Colonic mucosa (tissue), 4 donors: ENCODE measurements around the gene NR3C2. TPM values are rescaled to one million over a fixed set of nuclear protein-coding genes. Genes with fewer than 3 reads are reported as not detected.
"Not testable (repeated sequence)": the region's sequence is repeated elsewhere in the genome, so short reads cannot be mapped to it uniquely, and the experiment has no call there.

Source experiments
- DNase-seq: peaks from one replicate; pipeline ENCODE4 v3.0.0-alpha.2; 2020
- H3K27ac ChIP-seq: fragments of 200-600 bp; one replicate; pipeline ENCODE4 v1.8.0; 2021
- H3K27me3 ChIP-seq: fragments of 200-600 bp; one replicate; pipeline ENCODE4 v1.8.0; 2021
- H3K36me3 ChIP-seq: fragments of 200-600 bp; one replicate; pipeline ENCODE4 v1.8.0; 2021
- H3K4me1 ChIP-seq: fragments of 200-600 bp; one replicate; pipeline ENCODE4 v1.8.0; 2021; ENCODE audit warnings: mild to moderate bottlenecking
- H3K4me3 ChIP-seq: fragments of 200-600 bp; one replicate; pipeline ENCODE4 v1.8.0; 2021
- H3K9ac ChIP-seq, 2 donors: one replicate each; pipeline ENCODE4 v1.7.0; 2013; ENCODE audit warnings: control low read depth in 2 of 2, low read depth in 2 of 2, low read length in 2 of 2
- H3K9me3 ChIP-seq: fragments of 200-600 bp; one replicate; pipeline ENCODE4 v1.8.0; 2021
- CTCF ChIP-seq: fragments of 200-600 bp; IDR thresholded peaks from one replicate; pipeline ENCODE4 v1.8.0; 2022; ENCODE audit warnings: antibody characterized with exemption, mild to moderate bottlenecking
- intact Hi-C: fragments of 100-400 bp; cut with DNase I; formaldehyde crosslinking; loops from one replicate; pipeline ENCODE4 v1.14.1; 2022
- total RNA-seq, 2 donors: library from RNA; stranded (reverse); fragmentation: NEBNext Ultra II Directional in 1 of 2; extraction: Animal tissue kit (Norgen Biotek cat#: 25700) in 1 of 2; gene quantifications; one replicate each; pipeline ENCODE4 v1.2.1, GENCODE V29; 2021
- donor health status: healthy.
- donor health status: DM: no; HTN: no; CAD: no.
- donor health status: DM: no; HTN: no; CAD: no.

The NR3C2 gene
- total RNA-seq, 2 donors from 2014 or later = 74.8 to 96.0 TPM

GRCh38 chr4:148203056-148203898 is 238.9 kb downstream of the NR3C2 start:
- no peaks in the 10 kb centered on the region for H3K4me1 ChIP-seq
- DNase-seq = peak; percentile 34
- H3K9me3 ChIP-seq = no peaks in the 10 kb centered on the region
- H3K27ac ChIP-seq = peak overlapping the region; percentile 5
- H3K9ac ChIP-seq = no peak overlapping the region
- H3K27me3 ChIP-seq = no peaks in the 10 kb centered on the region
- H3K36me3 ChIP-seq = no peaks in the 10 kb centered on the region
- H3K4me3 ChIP-seq = no peak overlapping the region
- intact Hi-C loops = no loop called here
- no peak for TF ChIP-seq CTCF

- Histone ChIP-seq H3K9me3 (no peaks in the 10 kb centered on the region), H3K27me3 (no peaks in the 10 kb centered on the region), H3K27ac (no peak overlapping the region), H3K36me3 (no peaks in the 10 kb centered on the region), H3K9ac (no peak overlapping the region), H3K4me3 (no peak overlapping the region), H3K4me1 (no peaks in the 10 kb centered on the region)
- TF ChIP-seq CTCF = no peak
- intact Hi-C loops = no loop called here
- DNase-seq = no peak
Measured at GRCh38 chr4:148200960-148201359, 241.3 kb downstream of the NR3C2 start.

GRCh38 chr4:148196164-148196563 is 246.1 kb downstream of the NR3C2 start:
- DNase-seq = no peak
- Histone ChIP-seq H3K4me3 (no peak overlapping the region), H3K4me1 (no peaks in the 10 kb centered on the region), H3K27me3 (no peaks in the 10 kb centered on the region), H3K36me3 (no peaks in the 10 kb centered on the region), H3K9me3 (no peaks in the 10 kb centered on the region), H3K27ac (no peak overlapping the region), H3K9ac (no peak overlapping the region)
- no peak for TF ChIP-seq CTCF
- intact Hi-C loops = no loop called here

GRCh38 chr4:148192526-148192925 is 249.7 kb downstream of the NR3C2 start:
- Histone ChIP-seq H3K27me3 (no peaks in the 10 kb centered on the region), H3K4me3 (no peak overlapping the region), H3K27ac (no peak overlapping the region), H3K36me3 (no peaks in the 10 kb centered on the region), H3K9me3 (no peaks in the 10 kb centered on the region), H3K4me1 (no peaks in the 10 kb centered on the region), H3K9ac (no peak overlapping the region)
- intact Hi-C loops = no loop called here
- DNase-seq = peak; percentile 67
- no peak for TF ChIP-seq CTCF

GRCh38 chr4:148187454-148188222 is 254.6 kb downstream of the NR3C2 start:
- H3K27me3 ChIP-seq, H3K9ac ChIP-seq, H3K4me3 ChIP-seq, intact Hi-C loops, H3K36me3 ChIP-seq, H3K4me1 ChIP-seq, H3K9me3 ChIP-seq, DNase-seq, H3K27ac ChIP-seq: not testable (repeated sequence)

- DNase-seq = no peak
- Histone ChIP-seq H3K36me3 (no peaks in the 10 kb centered on the region), H3K27me3 (no peaks in the 10 kb centered on the region)
Measured at GRCh38 chr4:148184922-148185321, 257.3 kb downstream of the NR3C2 start.

More at GRCh38 chr4:148184922-148185321, 257.3 kb downstream of the NR3C2 start:
- no peak for TF ChIP-seq CTCF
- Histone ChIP-seq H3K9ac (no peak overlapping the region), H3K4me3 (no peak overlapping the region), H3K4me1 (no peaks in the 10 kb centered on the region), H3K9me3 (no peaks in the 10 kb centered on the region), H3K27ac (no peak overlapping the region)
- intact Hi-C loops = no loop called here
